Measurements from ENCODE around the gene PLIN4.
"Not testable (repeated sequence)": the region's sequence is repeated elsewhere in the genome, so short reads cannot be mapped to it uniquely, and the experiment has no call there.

The PLIN4 gene, protein sequence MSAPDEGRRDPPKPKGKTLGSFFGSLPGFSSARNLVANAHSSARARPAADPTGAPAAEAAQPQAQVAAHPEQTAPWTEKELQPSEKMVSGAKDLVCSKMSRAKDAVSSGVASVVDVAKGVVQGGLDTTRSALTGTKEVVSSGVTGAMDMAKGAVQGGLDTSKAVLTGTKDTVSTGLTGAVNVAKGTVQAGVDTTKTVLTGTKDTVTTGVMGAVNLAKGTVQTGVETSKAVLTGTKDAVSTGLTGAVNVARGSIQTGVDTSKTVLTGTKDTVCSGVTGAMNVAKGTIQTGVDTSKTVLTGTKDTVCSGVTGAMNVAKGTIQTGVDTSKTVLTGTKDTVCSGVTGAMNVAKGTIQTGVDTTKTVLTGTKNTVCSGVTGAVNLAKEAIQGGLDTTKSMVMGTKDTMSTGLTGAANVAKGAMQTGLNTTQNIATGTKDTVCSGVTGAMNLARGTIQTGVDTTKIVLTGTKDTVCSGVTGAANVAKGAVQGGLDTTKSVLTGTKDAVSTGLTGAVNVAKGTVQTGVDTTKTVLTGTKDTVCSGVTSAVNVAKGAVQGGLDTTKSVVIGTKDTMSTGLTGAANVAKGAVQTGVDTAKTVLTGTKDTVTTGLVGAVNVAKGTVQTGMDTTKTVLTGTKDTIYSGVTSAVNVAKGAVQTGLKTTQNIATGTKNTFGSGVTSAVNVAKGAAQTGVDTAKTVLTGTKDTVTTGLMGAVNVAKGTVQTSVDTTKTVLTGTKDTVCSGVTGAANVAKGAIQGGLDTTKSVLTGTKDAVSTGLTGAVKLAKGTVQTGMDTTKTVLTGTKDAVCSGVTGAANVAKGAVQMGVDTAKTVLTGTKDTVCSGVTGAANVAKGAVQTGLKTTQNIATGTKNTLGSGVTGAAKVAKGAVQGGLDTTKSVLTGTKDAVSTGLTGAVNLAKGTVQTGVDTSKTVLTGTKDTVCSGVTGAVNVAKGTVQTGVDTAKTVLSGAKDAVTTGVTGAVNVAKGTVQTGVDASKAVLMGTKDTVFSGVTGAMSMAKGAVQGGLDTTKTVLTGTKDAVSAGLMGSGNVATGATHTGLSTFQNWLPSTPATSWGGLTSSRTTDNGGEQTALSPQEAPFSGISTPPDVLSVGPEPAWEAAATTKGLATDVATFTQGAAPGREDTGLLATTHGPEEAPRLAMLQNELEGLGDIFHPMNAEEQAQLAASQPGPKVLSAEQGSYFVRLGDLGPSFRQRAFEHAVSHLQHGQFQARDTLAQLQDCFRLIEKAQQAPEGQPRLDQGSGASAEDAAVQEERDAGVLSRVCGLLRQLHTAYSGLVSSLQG (N-terminal part only)

DNA sequence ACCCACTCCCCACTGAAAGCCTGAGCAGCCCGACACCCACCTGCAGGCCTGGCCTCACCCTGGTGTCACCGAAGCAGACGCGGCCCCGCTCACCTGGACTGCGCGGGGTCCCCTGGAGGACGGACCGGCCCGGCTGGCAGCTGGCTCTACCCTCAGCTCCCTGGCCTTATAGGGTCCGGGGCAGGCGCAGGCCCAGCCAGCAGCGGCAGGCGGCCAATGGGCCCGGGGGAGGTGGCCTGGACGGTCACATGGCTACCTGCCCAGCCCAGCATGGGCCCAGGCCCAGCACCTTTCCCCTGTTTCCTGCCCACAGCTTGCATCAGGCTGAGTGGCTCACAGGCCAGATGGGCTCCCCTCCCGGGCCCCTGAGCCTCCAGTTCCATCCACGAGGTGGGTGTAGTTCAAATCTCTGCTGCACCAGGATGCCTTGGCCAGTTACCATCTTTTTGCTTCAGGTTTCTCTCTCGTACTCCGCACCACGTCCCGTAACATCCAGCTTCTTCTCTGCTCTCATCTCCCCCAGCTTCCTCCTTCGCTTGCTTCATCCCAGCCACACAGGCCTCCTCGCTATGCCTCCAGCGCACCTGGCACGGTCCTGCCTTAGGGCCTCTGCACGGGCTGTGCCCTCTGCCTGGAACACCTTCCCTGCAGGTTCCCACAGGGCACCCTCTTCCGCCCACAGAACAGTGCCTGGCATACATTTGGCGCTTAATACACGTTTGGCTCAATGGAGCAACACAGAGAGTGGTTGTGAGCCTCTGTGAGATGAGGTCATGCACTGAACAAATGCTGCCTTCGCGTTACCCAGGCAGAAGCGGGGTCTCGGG, at the start of gene PLIN4:
TSS of gene PLIN4 (minus strand) at position 142 of the 827 bp plus-strand sequence. CDS start 214 bp downstream, outside the sequence.
- DNase-seq (ENCODE audit: extremely low read depth, low read depth): peak; percentile 8
- TF ChIP-seq, protein P1, sequence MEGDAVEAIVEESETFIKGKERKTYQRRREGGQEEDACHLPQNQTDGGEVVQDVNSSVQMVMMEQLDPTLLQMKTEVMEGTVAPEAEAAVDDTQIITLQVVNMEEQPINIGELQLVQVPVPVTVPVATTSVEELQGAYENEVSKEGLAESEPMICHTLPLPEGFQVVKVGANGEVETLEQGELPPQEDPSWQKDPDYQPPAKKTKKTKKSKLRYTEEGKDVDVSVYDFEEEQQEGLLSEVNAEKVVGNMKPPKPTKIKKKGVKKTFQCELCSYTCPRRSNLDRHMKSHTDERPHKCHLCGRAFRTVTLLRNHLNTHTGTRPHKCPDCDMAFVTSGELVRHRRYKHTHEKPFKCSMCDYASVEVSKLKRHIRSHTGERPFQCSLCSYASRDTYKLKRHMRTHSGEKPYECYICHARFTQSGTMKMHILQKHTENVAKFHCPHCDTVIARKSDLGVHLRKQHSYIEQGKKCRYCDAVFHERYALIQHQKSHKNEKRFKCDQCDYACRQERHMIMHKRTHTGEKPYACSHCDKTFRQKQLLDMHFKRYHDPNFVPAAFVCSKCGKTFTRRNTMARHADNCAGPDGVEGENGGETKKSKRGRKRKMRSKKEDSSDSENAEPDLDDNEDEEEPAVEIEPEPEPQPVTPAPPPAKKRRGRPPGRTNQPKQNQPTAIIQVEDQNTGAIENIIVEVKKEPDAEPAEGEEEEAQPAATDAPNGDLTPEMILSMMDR (IDR thresholded peaks at IDR 0.05; ENCODE audit: low read depth, low read length): no peak

DNA sequence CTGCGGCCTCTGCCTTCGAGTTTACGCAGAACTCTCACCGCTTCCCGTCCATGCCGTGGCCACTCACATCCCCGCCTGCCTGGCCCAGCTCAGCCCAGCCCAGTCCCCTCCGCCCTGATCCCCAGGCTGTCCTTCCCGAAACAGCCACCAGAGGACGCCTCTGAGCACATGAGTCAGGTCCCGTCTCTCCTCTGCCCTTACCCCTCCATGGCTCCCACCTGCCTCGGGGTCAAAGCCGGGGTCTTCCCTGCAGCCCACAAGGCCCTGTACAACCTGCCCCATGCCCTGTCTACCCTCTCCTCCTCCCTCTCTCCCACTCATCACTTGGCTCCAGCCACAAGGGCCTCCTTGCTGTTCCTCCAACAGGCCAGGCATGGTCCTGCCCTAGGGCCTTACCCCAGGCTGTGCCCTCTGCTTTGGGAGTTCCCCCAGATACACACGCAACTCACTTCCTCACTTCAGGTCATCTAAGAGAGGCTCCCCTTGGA, 49.3 kb upstream of the PLIN4 start:
- no peak for DNase-seq (ENCODE audit: extremely low read depth, low read depth)

DNA sequence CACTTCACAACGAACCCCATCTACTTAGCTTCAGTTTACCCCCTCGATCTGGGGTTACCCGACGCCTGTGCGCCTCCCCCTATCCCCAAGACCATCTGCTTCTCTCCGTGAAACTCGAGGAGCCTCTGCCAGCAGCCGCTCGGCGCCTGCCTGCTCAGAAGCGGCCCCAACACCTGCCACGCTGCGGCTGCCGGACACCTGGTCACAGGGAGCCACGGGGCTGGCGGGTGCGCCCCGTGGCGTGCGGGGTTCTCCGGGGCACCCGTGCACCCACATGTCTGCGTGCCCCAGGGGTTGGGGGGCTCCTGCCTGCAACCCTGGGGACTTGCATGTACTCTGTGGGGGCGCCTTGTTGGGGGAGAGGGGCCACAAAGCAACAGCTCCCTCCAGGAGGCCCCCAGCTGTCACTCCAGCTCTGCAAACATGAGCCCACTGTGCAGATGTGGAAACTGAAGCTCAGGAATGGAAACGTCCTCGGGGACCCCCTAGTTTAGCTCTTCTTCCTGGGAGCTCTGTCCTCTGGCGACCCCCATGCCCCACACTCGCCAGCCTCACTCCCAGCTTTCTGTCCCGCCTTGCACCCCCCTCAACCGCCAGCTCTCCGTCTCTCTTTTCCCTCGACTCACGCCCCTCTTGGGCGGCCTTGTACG, 48.2 kb upstream of the PLIN4 start:
- TF ChIP-seq, protein P1 (IDR thresholded peaks at IDR 0.05; ENCODE audit: low read depth, low read length): no peak
- no peak for DNase-seq (ENCODE audit: extremely low read depth, low read depth)

More for the DNA sequence above, 49.3 kb upstream of the PLIN4 start:
- TF ChIP-seq, protein P1 (IDR thresholded peaks at IDR 0.05; ENCODE audit: low read depth, low read length): peak; percentile 85

DNA sequence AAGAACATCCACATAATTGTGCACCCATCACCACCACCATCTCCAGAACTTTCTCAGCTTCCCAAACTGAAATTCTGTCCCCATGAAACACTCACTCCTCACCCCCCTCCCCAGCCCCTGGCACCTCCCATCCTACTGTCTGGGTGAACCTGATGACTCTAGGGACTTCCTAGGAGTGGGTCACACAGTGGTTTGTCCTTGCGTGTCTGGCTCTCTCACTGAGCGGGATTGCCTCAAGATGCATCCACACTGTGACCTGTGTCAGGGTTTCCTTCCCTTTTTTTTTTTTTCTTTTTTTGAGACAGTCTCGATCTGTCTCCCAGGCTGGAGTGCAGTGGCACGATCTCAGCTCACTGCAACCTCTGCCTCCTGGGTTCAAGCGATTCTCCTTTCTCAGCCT, 45.3 kb upstream of the PLIN4 start:
- not testable (repeated sequence) for DNase-seq (ENCODE audit: extremely low read depth, low read depth)

DNA sequence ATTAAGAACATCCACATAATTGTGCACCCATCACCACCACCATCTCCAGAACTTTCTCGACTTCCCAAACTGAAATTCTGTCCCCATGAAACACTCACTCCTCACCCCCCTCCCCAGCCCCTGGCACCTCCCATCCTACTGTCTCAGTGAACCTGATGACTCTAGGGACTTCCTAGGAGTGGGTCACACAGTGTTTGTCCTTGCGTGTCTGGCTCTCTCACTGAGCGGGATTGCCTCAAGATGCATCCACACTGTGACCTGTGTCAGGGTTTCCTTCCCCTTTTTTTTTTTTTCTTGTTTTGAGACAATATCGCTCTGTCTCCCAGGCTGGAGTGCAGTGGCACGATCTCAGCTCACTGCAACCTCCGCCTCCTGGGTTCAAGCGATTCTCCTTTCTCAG, 43.8 kb upstream of the PLIN4 start:
- not testable (repeated sequence) for DNase-seq (ENCODE audit: extremely low read depth, low read depth)

DNA sequence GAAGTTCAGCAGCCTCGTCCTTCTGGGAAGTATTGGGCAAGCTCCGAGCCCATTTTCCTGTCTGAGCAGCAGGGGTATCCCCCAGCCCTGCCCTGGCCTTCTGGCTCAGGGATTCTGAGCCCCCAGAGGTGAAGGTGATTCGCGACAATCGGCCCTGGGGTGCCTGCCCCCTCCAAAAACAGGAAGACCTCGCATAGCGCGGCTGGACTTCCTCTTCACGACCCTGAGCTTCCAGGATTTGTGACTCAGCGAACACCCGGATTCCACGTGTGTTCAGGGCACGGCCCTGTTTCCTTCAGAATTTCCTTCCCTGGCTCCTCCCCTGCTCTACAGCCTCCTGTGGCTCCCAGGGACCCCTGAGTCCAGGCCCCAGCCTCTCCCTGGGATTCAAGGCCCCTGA, 41.3 kb upstream of the PLIN4 start, which contains the start of gene SEMA6B:
TSS of gene SEMA6B (minus strand) at position 116 of the 400 bp plus-strand sequence. CDS start 1,227 bp downstream, outside the sequence.
- TF ChIP-seq, protein P1 (IDR thresholded peaks at IDR 0.05; ENCODE audit: low read depth, low read length): no peak
- no peak for DNase-seq (ENCODE audit: extremely low read depth, low read depth)
